Parathyroid adenoma (tissue), 2 donors: Measurements from ENCODE around the gene LLCFC1.
"Not testable (repeated sequence)": the region's sequence is repeated elsewhere in the genome, so short reads cannot be mapped to it uniquely, and the experiment has no call there.

Source experiments
- H2AFZ ChIP-seq: fragments of 300-600 bp; sonication (generic); one replicate; pipeline ENCODE4 v1.7.0; 2017; ENCODE audit warnings: antibody characterized with exemption, mild to moderate bottlenecking
- H3K27ac ChIP-seq: fragments of 300-600 bp; sonication (generic); one replicate; pipeline ENCODE4 v1.7.0; 2017
- H3K27me3 ChIP-seq: fragments of 300-600 bp; sonication (generic); one replicate; pipeline ENCODE4 v1.7.0; 2017; ENCODE audit warnings: low read length; ENCODE audit not compliant: control insufficient read depth, insufficient read depth
- H3K36me3 ChIP-seq: fragments of 300-600 bp; sonication (generic); one replicate; pipeline ENCODE4 v1.7.0; 2017; ENCODE audit warnings: low read length; ENCODE audit not compliant: control insufficient read depth, insufficient read depth
- H3K4me1 ChIP-seq: fragments of 300-600 bp; sonication (generic); one replicate; pipeline ENCODE4 v1.7.0; 2017; ENCODE audit warnings: control low read depth
- H3K4me2 ChIP-seq: fragments of 300-600 bp; sonication (generic); one replicate; pipeline ENCODE4 v1.7.0; 2017; ENCODE audit warnings: low read length
- H3K4me3 ChIP-seq: fragments of 300-600 bp; sonication (generic); one replicate; pipeline ENCODE4 v1.7.0; 2017; ENCODE audit warnings: low read depth, low read length
- H3K79me2 ChIP-seq: fragments of 300-600 bp; sonication (generic); one replicate; pipeline ENCODE4 v1.7.0; 2017; ENCODE audit warnings: control low read depth
- H3K9ac ChIP-seq: fragments of 300-600 bp; sonication (generic); one replicate; pipeline ENCODE4 v1.7.0; 2017; ENCODE audit warnings: mild to moderate bottlenecking
- H3K9me3 ChIP-seq: fragments of 300-600 bp; sonication (generic); one replicate; pipeline ENCODE4 v1.7.0; 2017; ENCODE audit warnings: low read length; ENCODE audit not compliant: control insufficient read depth
- CTCF ChIP-seq: fragments of 300-600 bp; sonication (generic); IDR thresholded peaks from one replicate; pipeline ENCODE4 v1.7.0; 2017; ENCODE audit warnings: antibody characterized with exemption, mild to moderate bottlenecking
- donor health status: primary hyperparathyroidism.

Gene LLCFC1

GRCh38 chr7:142963993-142964392 lies 24.7 kb downstream of the LLCFC1 start:
- TF ChIP-seq CTCF = no peak
- Histone ChIP-seq H3K4me3 (no peak overlapping the region), H3K27ac (no peak overlapping the region), H3K9me3 (no peaks in the 10 kb centered on the region), H3K27me3 (no peaks in the 10 kb centered on the region), H3K9ac (no peak overlapping the region), H3K36me3 (no peaks in the 10 kb centered on the region), H3K4me2 (no peak overlapping the region), H3K79me2 (no peaks in the 10 kb centered on the region), H2AFZ (no peak overlapping the region), H3K4me1 (no peaks in the 10 kb centered on the region)

- Histone ChIP-seq H3K9me3 (no peaks in the 10 kb centered on the region), H3K79me2 (no peaks in the 10 kb centered on the region), H2AFZ (no peak overlapping the region), H3K36me3 (no peaks in the 10 kb centered on the region), H3K4me2 (no peak overlapping the region), H3K27ac (no peak overlapping the region), H3K4me1 (no peaks in the 10 kb centered on the region), H3K9ac (no peak overlapping the region), H3K27me3 (no peaks in the 10 kb centered on the region), H3K4me3 (no peak overlapping the region)
- TF ChIP-seq CTCF = no peak
Measured at GRCh38 chr7:142964502-142965246, 25.4 kb downstream of the LLCFC1 start.

- Histone ChIP-seq H3K9me3 (no peaks in the 10 kb centered on the region), H3K4me3 (no peak overlapping the region), H3K79me2 (no peaks in the 10 kb centered on the region), H3K27ac (no peak overlapping the region), H3K9ac (no peak overlapping the region), H2AFZ (no peak overlapping the region), H3K4me1 (no peaks in the 10 kb centered on the region), H3K4me2 (no peak overlapping the region), H3K36me3 (no peaks in the 10 kb centered on the region), H3K27me3 (no peaks in the 10 kb centered on the region)
- no peak for TF ChIP-seq CTCF
Measured at GRCh38 chr7:142968229-142968628, 28.9 kb downstream of the LLCFC1 start.

- no peak overlapping the region for H3K4me2 ChIP-seq
- H3K4me1 ChIP-seq = no peaks in the 10 kb centered on the region
- no peaks in the 10 kb centered on the region for H3K27me3 ChIP-seq
- H2AFZ ChIP-seq = no peak overlapping the region
- no peak overlapping the region for H3K27ac ChIP-seq
- no peaks in the 10 kb centered on the region for H3K36me3 ChIP-seq
- H3K79me2 ChIP-seq = no peaks in the 10 kb centered on the region
- H3K9me3 ChIP-seq = no peaks in the 10 kb centered on the region
- TF ChIP-seq CTCF = no peak
- no peak overlapping the region for H3K4me3 ChIP-seq
- H3K9ac ChIP-seq = no peak overlapping the region
Measured at GRCh38 chr7:142969183-142969582, 29.9 kb downstream of the LLCFC1 start.

GRCh38 chr7:142974626-142975025 lies 35.3 kb downstream of the LLCFC1 start:
- no peaks in the 10 kb centered on the region for H3K27me3 ChIP-seq
- H2AFZ ChIP-seq = no peak overlapping the region
- H3K27ac ChIP-seq = no peak overlapping the region

GRCh38 chr7:142978402-142978801 lies 39.1 kb downstream of the LLCFC1 start:
- not testable (repeated sequence) for H3K4me2 ChIP-seq, H3K27me3 ChIP-seq, H3K4me1 ChIP-seq, H3K79me2 ChIP-seq, H3K4me3 ChIP-seq, H3K9ac ChIP-seq, H3K9me3 ChIP-seq, H3K27ac ChIP-seq, H2AFZ ChIP-seq, H3K36me3 ChIP-seq

More at GRCh38 chr7:142974626-142975025, 35.3 kb downstream of the LLCFC1 start:
- Histone ChIP-seq H3K9me3 (no peaks in the 10 kb centered on the region), H3K36me3 (no peaks in the 10 kb centered on the region), H3K4me1 (no peaks in the 10 kb centered on the region), H3K9ac (no peak overlapping the region), H3K79me2 (no peaks in the 10 kb centered on the region), H3K4me3 (no peak overlapping the region), H3K4me2 (no peak overlapping the region)
- no peak for TF ChIP-seq CTCF
